ENCODE measurements around the gene IKZF3.
"Not testable (repeated sequence)": the region's sequence is repeated elsewhere in the genome, so short reads cannot be mapped to it uniquely, and the experiment has no call there.

IKZF3 gene

GRCh38 chr17:39777534-39778365 lies 86.4 kb downstream of the IKZF3 start:
- no peak for DNase-seq

GRCh38 chr17:39776252-39776651 lies 87.9 kb downstream of the IKZF3 start:
- DNase-seq: no peak

- DNase-seq: no peak
Measured at GRCh38 chr17:39775031-39775430, 89.1 kb downstream of the IKZF3 start.

- DNase-seq: no peak
Measured at GRCh38 chr17:39774047-39774446, 90.1 kb downstream of the IKZF3 start.

GRCh38 chr17:39772987-39773934 lies 90.9 kb downstream of the IKZF3 start:
- no peak for DNase-seq

- no peak for DNase-seq
Measured at GRCh38 chr17:39772415-39772814, 91.7 kb downstream of the IKZF3 start.

- DNase-seq: peak; percentile 46
Measured at GRCh38 chr17:39769974-39770587, 94.0 kb downstream of the IKZF3 start.

- no peak for DNase-seq
Measured at GRCh38 chr17:39767147-39767546, 97.0 kb downstream of the IKZF3 start.

- no peak for DNase-seq
Measured at GRCh38 chr17:39765766-39766165, 98.3 kb downstream of the IKZF3 start.

GRCh38 chr17:39765175-39765574 lies 98.9 kb downstream of the IKZF3 start:
- no peak for DNase-seq

GRCh38 chr17:39764171-39764570 lies 99.9 kb downstream of the IKZF3 start:
- not testable (repeated sequence) for DNase-seq

GRCh38 chr17:39763051-39763820 lies 100.9 kb downstream of the IKZF3 start:
- no peak for DNase-seq

GRCh38 chr17:39761861-39762496 lies 102.1 kb downstream of the IKZF3 start:
- DNase-seq: no peak

- DNase-seq: no peak
Measured at GRCh38 chr17:39759204-39759603, 104.9 kb downstream of the IKZF3 start.

GRCh38 chr17:39757931-39758873 lies 105.9 kb downstream of the IKZF3 start:
- DNase-seq: no peak

GRCh38 chr17:39757176-39757662 lies 106.9 kb downstream of the IKZF3 start:
- DNase-seq: no peak

- DNase-seq: no peak
Measured at GRCh38 chr17:39756380-39757079, 107.6 kb downstream of the IKZF3 start.

GRCh38 chr17:39755554-39756379 lies 108.3 kb downstream of the IKZF3 start:
- no peak for DNase-seq

GRCh38 chr17:39754958-39755553 lies 109.1 kb downstream of the IKZF3 start:
- DNase-seq: no peak
